ENCODE results near the gene CFAP61.

The CFAP61 gene

DNA sequence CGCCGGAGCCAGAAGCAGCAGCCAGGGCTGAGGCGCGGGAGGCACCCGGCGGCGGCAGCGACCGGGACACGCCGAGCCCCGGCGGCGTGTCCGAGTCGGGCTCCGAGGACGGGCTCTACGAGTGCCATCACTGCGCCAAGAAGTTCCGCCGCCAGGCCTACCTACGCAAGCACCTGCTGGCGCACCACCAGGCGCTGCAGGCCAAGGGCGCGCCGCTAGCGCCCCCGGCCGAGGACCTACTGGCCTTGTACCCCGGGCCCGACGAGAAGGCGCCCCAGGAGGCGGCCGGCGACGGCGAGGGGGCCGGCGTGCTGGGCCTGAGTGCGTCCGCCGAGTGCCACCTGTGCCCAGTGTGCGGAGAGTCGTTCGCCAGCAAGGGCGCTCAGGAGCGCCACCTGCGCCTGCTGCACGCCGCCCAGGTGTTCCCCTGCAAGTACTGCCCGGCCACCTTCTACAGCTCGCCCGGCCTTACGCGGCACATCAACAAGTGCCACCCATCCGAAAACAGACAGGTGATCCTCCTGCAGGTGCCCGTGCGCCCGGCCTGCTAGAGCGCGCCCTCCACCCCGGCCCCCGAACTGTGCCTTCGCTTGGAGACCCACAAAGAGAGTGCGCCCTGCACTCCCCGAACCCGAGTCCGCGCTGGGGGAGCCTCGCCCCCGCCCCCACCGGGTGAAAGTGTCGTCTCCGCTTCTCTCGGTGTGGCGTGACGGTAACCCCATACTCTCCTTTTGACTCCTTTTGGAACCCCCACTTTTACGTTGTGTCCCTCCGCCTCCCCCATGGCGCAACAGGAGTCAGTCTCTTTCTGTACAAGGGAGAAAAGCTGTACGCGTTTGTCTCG is 317.1 kb downstream of the CFAP61 start (continued):
- TF ChIP-seq ZNF555 (tag by site-specific recombination; conservative IDR thresholded peaks at IDR 0.05) (no peak), ZNF544 (tag by site-specific recombination; IDR thresholded peaks at IDR 0.05) (no peak), ZNF175 (tag by site-specific recombination; IDR thresholded peaks at IDR 0.05) (no peak), ZNF529 (tag by site-specific recombination; IDR thresholded peaks at IDR 0.05; ENCODE audit: insufficient replicate concordance) (no peak), ZNF266 (tag by site-specific recombination; IDR thresholded peaks at IDR 0.05; ENCODE audit: low read depth) (no peak), ZNF670 (tag by site-specific recombination; IDR thresholded peaks at IDR 0.05; ENCODE audit: low read depth) (no peak), ZNF776 (tag by site-specific recombination; IDR thresholded peaks at IDR 0.05; ENCODE audit: borderline replicate concordance) (no peak), WT1 (tag by site-specific recombination; IDR thresholded peaks at IDR 0.05) (no peak), ZSCAN30 (tag by site-specific recombination; IDR thresholded peaks at IDR 0.05) (peak; percentile 46; the same call in 1 of the 2 replicates), ZNF23 (tag by site-specific recombination; IDR thresholded peaks at IDR 0.05; ENCODE audit: borderline replicate concordance) (no peak), ZNF510 (tag by site-specific recombination; IDR thresholded peaks at IDR 0.05; ENCODE audit: insufficient replicate concordance) (no peak), ZBTB21 (tag by site-specific recombination; IDR thresholded peaks at IDR 0.05) (no peak), ZFP41 (tag by site-specific recombination; IDR thresholded peaks at IDR 0.05; ENCODE audit: borderline replicate concordance) (no peak), ZNF777 (tag by site-specific recombination; IDR thresholded peaks at IDR 0.05; ENCODE audit: borderline replicate concordance) (peak; percentile 80; the same call in 1 of the 2 replicates), ZNF792 (tag by site-specific recombination; IDR thresholded peaks at IDR 0.05) (no peak), ZNF112 (tag by site-specific recombination; IDR thresholded peaks at IDR 0.05) (no peak), ZNF76 (tag by site-specific recombination; IDR thresholded peaks at IDR 0.05; ENCODE audit: borderline replicate concordance, low read depth) (no peak), HOXA7 (CRISPR knock-in tag; IDR thresholded peaks at IDR 0.05; ENCODE audit: borderline replicate concordance) (no peak), ZBTB7A (tag by site-specific recombination; IDR thresholded peaks at IDR 0.05; ENCODE audit: low read depth) (no peak)
- TF ChIP-seq, protein P1, sequence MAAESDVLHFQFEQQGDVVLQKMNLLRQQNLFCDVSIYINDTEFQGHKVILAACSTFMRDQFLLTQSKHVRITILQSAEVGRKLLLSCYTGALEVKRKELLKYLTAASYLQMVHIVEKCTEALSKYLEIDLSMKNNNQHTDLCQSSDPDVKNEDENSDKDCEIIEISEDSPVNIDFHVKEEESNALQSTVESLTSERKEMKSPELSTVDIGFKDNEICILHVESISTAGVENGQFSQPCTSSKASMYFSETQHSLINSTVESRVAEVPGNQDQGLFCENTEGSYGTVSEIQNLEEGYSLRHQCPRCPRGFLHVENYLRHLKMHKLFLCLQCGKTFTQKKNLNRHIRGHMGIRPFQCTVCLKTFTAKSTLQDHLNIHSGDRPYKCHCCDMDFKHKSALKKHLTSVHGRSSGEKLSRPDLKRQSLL (tag by site-specific recombination; IDR thresholded peaks at IDR 0.05) = no peak
- TF ChIP-seq, protein P2, sequence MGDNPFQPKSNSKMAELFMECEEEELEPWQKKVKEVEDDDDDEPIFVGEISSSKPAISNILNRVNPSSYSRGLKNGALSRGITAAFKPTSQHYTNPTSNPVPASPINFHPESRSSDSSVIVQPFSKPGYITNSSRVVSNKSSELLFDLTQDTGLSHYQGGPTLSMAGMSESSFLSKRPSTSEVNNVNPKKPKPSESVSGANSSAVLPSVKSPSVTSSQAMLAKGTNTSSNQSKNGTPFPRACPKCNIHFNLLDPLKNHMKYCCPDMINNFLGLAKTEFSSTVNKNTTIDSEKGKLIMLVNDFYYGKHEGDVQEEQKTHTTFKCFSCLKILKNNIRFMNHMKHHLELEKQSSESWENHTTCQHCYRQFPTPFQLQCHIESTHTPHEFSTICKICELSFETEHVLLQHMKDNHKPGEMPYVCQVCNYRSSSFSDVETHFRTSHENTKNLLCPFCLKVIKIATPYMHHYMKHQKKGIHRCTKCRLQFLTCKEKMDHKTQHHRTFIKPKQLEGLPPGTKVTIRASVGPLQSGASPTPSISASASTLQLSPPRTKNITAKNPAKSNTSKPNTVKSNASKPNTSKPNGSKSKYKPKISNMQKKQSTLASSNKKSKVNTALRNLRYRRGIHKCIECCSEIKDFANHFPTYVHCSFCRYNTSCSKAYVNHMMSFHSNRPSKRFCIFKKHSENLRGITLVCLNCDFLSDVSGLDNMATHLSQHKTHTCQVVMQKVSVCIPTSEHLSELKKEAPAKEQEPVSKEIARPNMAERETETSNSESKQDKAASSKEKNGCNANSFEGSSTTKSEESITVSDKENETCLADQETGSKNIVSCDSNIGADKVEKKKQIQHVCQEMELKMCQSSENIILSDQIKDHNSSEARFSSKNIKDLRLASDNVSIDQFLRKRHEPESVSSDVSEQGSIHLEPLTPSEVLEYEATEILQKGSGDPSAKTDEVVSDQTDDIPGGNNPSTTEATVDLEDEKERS (tag by site-specific recombination; IDR thresholded peaks at IDR 0.05) = no peak
- TF ChIP-seq, protein P3, sequence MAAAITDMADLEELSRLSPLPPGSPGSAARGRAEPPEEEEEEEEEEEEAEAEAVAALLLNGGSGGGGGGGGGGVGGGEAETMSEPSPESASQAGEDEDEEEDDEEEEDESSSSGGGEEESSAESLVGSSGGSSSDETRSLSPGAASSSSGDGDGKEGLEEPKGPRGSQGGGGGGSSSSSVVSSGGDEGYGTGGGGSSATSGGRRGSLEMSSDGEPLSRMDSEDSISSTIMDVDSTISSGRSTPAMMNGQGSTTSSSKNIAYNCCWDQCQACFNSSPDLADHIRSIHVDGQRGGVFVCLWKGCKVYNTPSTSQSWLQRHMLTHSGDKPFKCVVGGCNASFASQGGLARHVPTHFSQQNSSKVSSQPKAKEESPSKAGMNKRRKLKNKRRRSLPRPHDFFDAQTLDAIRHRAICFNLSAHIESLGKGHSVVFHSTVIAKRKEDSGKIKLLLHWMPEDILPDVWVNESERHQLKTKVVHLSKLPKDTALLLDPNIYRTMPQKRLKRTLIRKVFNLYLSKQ (tag by site-specific recombination; IDR thresholded peaks at IDR 0.05; ENCODE audit: borderline replicate concordance) = no peak
- TF ChIP-seq, protein P4, sequence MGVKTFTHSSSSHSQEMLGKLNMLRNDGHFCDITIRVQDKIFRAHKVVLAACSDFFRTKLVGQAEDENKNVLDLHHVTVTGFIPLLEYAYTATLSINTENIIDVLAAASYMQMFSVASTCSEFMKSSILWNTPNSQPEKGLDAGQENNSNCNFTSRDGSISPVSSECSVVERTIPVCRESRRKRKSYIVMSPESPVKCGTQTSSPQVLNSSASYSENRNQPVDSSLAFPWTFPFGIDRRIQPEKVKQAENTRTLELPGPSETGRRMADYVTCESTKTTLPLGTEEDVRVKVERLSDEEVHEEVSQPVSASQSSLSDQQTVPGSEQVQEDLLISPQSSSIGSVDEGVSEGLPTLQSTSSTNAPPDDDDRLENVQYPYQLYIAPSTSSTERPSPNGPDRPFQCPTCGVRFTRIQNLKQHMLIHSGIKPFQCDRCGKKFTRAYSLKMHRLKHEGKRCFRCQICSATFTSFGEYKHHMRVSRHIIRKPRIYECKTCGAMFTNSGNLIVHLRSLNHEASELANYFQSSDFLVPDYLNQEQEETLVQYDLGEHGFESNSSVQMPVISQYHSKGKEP (tag by site-specific recombination; IDR thresholded peaks at IDR 0.05) = no peak
- TF ChIP-seq, protein P5, sequence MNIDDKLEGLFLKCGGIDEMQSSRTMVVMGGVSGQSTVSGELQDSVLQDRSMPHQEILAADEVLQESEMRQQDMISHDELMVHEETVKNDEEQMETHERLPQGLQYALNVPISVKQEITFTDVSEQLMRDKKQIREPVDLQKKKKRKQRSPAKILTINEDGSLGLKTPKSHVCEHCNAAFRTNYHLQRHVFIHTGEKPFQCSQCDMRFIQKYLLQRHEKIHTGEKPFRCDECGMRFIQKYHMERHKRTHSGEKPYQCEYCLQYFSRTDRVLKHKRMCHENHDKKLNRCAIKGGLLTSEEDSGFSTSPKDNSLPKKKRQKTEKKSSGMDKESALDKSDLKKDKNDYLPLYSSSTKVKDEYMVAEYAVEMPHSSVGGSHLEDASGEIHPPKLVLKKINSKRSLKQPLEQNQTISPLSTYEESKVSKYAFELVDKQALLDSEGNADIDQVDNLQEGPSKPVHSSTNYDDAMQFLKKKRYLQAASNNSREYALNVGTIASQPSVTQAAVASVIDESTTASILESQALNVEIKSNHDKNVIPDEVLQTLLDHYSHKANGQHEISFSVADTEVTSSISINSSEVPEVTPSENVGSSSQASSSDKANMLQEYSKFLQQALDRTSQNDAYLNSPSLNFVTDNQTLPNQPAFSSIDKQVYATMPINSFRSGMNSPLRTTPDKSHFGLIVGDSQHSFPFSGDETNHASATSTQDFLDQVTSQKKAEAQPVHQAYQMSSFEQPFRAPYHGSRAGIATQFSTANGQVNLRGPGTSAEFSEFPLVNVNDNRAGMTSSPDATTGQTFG (tag by site-specific recombination; IDR thresholded peaks at IDR 0.05; ENCODE audit: borderline replicate concordance) = no peak
- TF ChIP-seq, protein P6, sequence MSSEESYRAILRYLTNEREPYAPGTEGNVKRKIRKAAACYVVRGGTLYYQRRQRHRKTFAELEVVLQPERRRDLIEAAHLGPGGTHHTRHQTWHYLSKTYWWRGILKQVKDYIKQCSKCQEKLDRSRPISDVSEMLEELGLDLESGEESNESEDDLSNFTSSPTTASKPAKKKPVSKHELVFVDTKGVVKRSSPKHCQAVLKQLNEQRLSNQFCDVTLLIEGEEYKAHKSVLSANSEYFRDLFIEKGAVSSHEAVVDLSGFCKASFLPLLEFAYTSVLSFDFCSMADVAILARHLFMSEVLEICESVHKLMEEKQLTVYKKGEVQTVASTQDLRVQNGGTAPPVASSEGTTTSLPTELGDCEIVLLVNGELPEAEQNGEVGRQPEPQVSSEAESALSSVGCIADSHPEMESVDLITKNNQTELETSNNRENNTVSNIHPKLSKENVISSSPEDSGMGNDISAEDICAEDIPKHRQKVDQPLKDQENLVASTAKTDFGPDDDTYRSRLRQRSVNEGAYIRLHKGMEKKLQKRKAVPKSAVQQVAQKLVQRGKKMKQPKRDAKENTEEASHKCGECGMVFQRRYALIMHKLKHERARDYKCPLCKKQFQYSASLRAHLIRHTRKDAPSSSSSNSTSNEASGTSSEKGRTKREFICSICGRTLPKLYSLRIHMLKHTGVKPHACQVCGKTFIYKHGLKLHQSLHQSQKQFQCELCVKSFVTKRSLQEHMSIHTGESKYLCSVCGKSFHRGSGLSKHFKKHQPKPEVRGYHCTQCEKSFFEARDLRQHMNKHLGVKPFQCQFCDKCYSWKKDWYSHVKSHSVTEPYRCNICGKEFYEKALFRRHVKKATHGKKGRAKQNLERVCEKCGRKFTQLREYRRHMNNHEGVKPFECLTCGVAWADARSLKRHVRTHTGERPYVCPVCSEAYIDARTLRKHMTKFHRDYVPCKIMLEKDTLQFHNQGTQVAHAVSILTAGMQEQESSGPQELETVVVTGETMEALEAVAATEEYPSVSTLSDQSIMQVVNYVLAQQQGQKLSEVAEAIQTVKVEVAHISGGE (tag by site-specific recombination; conservative IDR thresholded peaks at IDR 0.05; ENCODE audit: low read depth) = 0 out of 2 replicates have a peak, but pooled peaks have one; percentile 24
